ENCODE data around the gene GDF9.

DNA sequence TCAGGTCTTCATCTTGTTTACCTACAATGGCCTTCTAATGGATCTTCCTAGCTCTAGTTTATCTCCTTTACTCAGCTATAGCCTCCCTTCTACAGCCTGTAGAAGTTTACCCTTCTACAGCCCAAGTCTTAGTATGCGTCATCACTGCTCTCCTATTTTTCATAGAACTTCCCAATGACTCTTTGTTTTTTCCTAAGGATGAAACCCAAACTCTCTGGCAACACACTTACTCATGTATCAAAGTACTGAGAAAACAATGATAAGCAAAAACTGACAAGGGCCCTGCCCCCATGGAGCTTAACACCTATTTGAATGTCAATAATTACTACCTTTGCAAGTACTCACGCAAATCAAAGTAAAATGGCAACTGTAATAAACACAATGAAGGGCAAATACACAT, 40.9 kb upstream of the GDF9 start:
- TF ChIP-seq, protein P1, sequence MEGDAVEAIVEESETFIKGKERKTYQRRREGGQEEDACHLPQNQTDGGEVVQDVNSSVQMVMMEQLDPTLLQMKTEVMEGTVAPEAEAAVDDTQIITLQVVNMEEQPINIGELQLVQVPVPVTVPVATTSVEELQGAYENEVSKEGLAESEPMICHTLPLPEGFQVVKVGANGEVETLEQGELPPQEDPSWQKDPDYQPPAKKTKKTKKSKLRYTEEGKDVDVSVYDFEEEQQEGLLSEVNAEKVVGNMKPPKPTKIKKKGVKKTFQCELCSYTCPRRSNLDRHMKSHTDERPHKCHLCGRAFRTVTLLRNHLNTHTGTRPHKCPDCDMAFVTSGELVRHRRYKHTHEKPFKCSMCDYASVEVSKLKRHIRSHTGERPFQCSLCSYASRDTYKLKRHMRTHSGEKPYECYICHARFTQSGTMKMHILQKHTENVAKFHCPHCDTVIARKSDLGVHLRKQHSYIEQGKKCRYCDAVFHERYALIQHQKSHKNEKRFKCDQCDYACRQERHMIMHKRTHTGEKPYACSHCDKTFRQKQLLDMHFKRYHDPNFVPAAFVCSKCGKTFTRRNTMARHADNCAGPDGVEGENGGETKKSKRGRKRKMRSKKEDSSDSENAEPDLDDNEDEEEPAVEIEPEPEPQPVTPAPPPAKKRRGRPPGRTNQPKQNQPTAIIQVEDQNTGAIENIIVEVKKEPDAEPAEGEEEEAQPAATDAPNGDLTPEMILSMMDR (IDR thresholded peaks at IDR 0.05 in 2 of 3, conservative IDR thresholded peaks at IDR 0.05 in 1 of 3; ENCODE audit: borderline replicate concordance in 1 of 3, insufficient read depth in 1 of 3, low read depth in 2 of 3, low read length in 2 of 3), result no peak
- TF ChIP-seq YY1 (IDR thresholded peaks at IDR 0.05; ENCODE audit: extremely low read depth, insufficient replicate concordance, low read depth, low read length) (no peak), SRF (IDR thresholded peaks at IDR 0.05; ENCODE audit: low read depth) (no peak), POLR2A (IDR thresholded peaks at IDR 0.05; ENCODE audit: borderline replicate concordance, extremely low read depth, insufficient read depth, insufficient read length) (no peak), SP1 (IDR thresholded peaks at IDR 0.05; ENCODE audit: low read depth) (no peak), POLR2AphosphoS5 (IDR thresholded peaks at IDR 0.05; ENCODE audit: low read depth, low read length) (no peak), ELF1 (IDR thresholded peaks at IDR 0.05; ENCODE audit: borderline replicate concordance, low read depth) (no peak)

Data from HCT116 (cell line).